ENCODE results near the gene BCL2L13.
A peak's percentile ranks its signal among the peaks of the same experiment; 100 is the strongest.
"Not testable (repeated sequence)": the region's sequence is repeated elsewhere in the genome, so short reads cannot be mapped to it uniquely, and the experiment has no call there.

BCL2L13 gene

DNA sequence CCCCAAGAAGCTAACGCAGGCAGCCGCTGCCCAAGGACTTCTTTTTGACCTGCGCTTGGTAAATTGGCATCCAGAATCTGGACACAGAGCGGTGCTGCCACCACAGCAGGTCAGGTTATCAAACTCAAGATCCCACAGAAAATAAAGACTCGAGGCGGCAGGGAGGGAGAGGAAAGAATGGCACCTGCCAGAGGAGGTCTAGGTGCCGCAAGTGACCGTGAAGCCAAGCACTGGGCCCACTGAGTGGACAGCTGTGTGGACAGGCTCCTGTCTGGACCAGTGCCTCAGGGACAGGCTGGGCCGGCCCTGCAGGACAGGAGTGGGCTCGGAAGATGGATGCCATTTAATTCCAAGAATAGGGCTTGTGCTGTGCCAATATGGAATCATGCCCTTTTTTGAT, 108.4 kb downstream of the BCL2L13 start:
- ATAC-seq = no peak
- no peak overlapping the region for H3K27ac Mint-ChIP-seq
- no peak overlapping the region for H3K4me3 Mint-ChIP-seq
- DNase-seq = no peak
- H3K9me3 Mint-ChIP-seq = no peaks in the 10 kb centered on the region
- no peaks in the 10 kb centered on the region for H3K27me3 Mint-ChIP-seq
- peaks cover 14% of the 10 kb centered on the region for H3K4me1 Mint-ChIP-seq

DNA sequence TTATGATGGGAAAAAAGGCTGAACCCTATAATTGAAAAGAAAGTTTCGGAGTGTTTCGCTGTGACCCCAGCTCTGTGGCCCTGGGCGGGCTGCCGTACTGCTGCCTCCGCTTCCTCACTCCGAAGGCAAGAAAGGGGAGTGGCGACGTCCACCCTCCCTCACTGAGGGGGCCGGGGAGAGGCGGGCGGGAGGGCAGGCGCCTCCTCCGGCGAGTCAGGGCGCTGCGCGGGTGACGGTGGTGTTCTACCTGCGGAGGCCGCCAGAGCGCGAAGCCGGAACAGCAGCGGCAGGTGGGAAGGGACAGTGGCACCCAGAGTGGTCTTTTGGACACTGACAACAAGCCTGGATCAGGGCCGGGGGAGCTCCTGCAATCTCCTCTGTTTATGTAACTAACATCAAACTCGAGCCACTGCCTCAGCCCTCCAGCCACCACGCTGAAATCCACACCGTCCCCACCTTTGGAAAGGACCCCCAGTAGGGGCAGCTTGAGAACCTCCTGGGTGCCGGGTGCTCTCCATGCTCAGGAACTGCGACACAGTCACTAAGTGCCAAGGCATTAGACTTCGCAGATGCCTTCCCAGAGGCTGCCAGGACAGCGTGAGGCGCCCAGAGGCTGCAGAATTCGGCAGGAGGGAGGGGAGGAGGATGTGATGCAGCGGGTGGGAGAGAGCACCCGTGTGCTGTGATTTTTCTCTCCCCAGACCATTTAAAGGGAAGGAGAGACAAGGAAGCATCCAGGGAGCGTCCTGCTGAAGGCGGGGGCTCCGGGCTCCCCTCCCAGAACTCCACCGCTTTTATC, 110.2 kb downstream of the BCL2L13 start:
- DNase-seq (no peak), ATAC-seq (peak; percentile 28)
- H3K27me3 Mint-ChIP-seq = no peaks in the 10 kb centered on the region
- H3K4me3 Mint-ChIP-seq = no peak overlapping the region
- no peaks in the 10 kb centered on the region for H3K9me3 Mint-ChIP-seq
- H3K4me1 Mint-ChIP-seq = peaks cover 5% of the 10 kb centered on the region
- H3K27ac Mint-ChIP-seq = peak overlapping the region in 1 of 2 donors; percentile 59

DNA sequence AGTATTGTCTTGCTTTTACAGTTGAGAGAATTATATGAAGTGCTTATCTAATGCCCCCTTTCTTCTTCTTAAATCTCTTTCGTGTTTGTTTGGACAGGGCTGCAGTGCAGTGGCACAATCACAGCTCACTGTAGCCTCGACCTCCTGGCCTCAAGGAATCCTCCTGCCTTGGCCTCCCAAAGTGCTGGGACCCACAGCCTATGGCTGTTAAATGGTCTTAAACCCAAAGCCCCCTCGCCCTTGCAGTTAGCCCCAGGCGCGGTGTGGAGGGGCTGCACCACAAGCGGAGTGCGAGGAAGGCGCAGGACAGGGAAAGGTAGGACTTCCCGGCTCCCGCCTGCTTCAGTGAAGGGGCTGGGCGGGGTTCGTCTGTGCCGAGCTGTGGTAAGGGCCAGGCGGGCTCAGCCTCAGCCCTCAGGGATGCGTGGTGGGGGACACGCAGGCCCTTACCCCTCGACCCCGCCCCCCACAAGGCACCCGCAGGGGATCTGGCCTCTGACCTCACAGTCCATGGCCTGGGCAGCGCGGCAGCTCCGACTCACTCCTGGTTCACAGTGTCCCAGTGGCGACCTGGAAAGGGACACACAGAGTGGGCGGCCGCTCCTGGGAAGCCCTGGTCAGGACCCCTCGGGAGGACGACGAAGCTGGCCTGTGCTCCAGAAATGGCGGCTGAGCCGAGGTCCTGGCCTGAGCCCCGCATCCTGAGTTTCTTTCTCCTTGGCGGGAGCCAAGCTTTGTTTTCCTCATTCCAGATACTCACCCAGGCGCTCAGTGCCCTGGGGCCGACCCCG, 111.2 kb downstream of the BCL2L13 start:
- peaks cover 9% of the 10 kb centered on the region for H3K4me1 Mint-ChIP-seq
- H3K27me3 Mint-ChIP-seq = no peaks in the 10 kb centered on the region
- no peak overlapping the region for H3K4me3 Mint-ChIP-seq
- DNase-seq (no peak), ATAC-seq (no peak)
- H3K27ac Mint-ChIP-seq = peak overlapping the region in 1 of 2 donors; percentile 54
- H3K9me3 Mint-ChIP-seq = no peaks in the 10 kb centered on the region

DNA sequence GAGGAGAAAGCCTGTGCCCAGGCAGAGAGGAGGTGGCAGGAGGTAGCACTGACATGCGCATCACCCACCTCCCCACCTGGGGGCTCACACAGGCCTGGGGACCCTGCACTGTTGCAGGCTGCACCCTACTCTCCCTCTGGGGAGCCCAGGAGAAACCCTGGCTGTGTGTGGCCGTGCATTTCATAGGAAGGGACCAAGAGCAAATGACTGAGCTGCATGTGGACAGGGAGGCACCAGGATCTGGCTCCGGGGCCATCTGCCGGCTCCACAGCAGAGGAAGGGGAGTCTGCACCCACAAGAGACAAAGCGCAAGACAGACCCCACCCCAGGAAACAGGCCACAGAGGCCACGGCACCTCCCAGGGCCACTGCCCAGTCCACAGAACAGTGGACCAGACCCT, 113.0 kb downstream of the BCL2L13 start:
- Mint-ChIP-seq H3K9me3 (no peaks in the 10 kb centered on the region), H3K4me3 (no peak overlapping the region), H3K27ac (no peak overlapping the region), H3K4me1 (peaks cover 8% of the 10 kb centered on the region), H3K27me3 (no peaks in the 10 kb centered on the region)
- DNase-seq (no peak), ATAC-seq (no peak)

DNA sequence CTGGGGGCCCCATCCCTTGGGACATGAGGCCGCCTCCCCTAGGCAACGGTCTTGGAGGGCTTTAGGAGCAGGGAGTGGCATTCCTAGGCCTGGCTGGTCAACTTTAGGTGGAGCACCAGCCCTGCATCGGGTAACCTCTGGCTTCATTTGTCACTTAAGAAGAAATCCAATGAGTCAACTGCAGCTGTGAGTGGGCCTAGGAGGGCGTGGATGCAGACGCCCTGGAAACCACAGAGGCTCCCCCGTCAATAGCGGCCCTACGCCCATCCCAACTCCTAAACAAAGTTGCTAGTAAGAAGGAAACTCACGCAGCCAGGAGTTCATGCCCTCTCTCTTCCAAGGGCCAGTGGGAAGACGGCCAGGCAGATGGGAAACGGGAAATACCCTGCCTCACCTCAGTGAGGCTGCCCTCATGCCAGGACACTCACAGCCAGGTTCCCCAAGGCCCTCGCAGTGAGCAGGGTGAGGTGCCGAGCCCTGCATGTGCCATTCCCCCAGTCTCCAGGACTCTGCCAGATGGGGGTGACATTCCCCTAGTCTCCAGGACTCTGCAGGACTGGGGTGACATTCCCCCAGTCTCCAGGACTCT, 114.9 kb downstream of the BCL2L13 start:
- Mint-ChIP-seq H3K4me3 (no peak overlapping the region), H3K27ac (no peak overlapping the region), H3K4me1 (peaks cover 11% of the 10 kb centered on the region), H3K27me3 (no peaks in the 10 kb centered on the region), H3K9me3 (no peaks in the 10 kb centered on the region)
- no peak for DNase-seq
- no peak for ATAC-seq

DNA sequence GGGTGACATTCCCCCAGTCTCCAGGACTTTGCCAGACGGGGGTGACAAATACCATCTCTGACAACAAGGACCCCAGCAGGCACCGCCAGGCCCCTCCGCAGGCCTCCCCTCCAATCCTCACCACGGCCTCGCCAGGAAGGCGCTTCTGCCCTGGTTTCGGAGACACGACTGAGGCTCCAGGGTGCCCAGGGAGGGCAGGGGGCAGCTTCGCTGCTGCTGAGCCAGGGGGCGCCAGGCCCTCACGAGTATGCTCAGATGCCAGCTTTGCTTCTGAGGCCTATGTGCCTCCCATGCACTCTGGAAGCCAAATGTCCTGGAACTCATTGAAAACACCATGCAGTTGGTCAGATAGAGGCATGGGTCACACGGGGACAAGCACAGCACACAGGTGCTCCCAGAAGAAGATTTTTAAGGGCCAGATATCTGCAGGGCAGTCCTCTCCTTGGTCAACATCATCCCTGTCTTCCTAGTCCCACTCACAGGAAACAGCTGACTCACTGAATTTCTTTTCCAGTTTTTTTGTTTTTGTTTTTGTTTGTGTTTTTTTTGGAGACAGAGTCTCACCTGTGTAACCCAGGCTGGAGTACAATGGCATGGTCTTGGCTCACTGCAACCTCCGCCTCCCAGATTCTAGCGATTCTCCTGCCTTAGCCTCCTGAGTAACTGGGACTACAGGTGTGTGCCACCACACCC, 115.8 kb downstream of the BCL2L13 start:
- Mint-ChIP-seq H3K4me3 (no peak overlapping the region), H3K4me1 (peaks cover 14% of the 10 kb centered on the region), H3K27me3 (no peaks in the 10 kb centered on the region), H3K27ac (peak overlapping the region in 1 of 2 donors; percentile 89), H3K9me3 (no peaks in the 10 kb centered on the region)
- ATAC-seq = peak; percentile 90
- DNase-seq = peak in 1 of 2 donors; percentile 63

DNA sequence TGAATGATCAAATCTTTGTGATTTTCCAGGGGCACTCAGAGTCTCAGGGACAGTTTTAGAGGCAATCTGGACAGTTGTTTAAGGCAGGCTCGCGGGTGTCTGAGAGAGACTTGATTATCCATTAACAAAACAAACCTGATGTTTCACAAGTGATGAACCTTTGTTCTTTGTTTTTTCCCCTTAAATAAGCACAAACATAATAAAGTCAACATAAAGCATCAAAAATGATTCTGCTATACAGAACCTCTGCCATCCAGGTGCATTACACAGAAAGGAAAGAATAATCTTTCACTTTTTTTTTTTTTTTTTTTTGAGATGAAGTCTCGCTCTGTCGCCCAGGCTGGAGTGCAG, 122.6 kb downstream of the BCL2L13 start:
- DNase-seq (no peak), ATAC-seq (no peak)
- no peaks in the 10 kb centered on the region for H3K9me3 Mint-ChIP-seq
- no peaks in the 10 kb centered on the region for H3K27me3 Mint-ChIP-seq
- H3K27ac Mint-ChIP-seq = no peak overlapping the region
- no peak overlapping the region for H3K4me3 Mint-ChIP-seq
- H3K4me1 Mint-ChIP-seq = peaks cover 30% of the 10 kb centered on the region

DNA sequence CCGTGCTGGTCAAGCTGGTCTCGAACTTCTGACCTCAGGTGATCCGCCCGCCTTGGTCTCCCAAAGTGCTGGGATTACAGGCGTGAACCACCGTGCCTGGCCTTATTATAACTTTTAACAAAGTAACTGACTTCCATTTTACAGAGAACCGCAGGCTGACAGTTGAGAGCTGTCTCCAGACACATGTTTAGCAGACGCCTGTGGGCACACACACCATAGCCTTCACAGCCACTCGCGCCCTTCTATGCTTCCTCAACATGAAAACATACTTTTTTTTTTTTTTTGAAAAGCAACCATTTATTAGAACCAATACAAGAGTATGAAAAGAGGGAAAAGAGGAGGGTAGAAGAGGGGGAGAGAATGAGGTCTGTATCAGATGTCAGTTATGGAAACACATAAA, 124.9 kb downstream of the BCL2L13 start:
- ATAC-seq, H3K27me3 Mint-ChIP-seq, H3K9me3 Mint-ChIP-seq, H3K4me3 Mint-ChIP-seq, H3K27ac Mint-ChIP-seq, DNase-seq: not testable (repeated sequence)
- H3K4me1 Mint-ChIP-seq = peaks cover 42% of the 10 kb centered on the region

DNA sequence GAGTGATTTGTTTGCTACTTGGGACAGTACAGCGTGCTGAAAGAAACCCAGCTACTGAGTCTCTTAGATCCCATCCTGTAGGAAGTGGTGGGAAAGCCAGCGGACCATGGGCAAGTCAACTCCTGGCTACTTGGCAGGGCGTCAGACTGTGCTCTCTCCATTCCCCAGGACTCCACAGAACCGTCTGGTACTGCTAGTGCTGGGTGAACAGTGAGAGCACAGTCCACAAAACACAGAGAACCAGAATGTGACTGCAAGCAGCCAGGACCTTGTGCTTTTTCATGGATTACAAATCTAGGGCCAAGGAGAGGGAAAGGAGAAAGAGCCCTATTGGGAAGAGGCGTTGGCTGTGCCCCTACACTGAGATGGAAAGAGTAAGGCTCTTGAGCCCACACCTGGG, 125.5 kb downstream of the BCL2L13 start:
- no peak for ATAC-seq
- Mint-ChIP-seq H3K4me1 (peaks cover 43% of the 10 kb centered on the region), H3K9me3 (no peaks in the 10 kb centered on the region), H3K27ac (no peak overlapping the region), H3K27me3 (no peaks in the 10 kb centered on the region), H3K4me3 (no peak overlapping the region)
- DNase-seq = no peak

DNA sequence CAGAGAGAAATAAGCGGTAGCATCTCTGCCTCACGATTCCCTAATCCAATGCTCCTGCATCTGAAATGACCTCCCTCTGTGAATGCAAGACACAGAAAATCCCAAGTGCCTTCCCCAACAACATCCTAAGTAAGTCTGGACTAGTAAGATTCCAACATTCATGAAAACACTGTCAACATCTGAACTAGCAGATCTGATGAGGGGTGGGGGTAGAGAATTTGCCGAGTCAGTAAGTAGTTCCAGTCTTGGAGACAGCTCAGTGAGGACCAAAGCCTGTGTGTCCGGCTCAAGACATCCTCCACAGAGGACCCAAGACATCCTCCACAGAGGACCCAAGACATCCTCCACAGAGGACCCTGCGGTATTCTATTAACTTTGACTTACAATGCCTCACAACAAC, 126.3 kb downstream of the BCL2L13 start:
- not testable (repeated sequence) for DNase-seq, H3K9me3 Mint-ChIP-seq, H3K27me3 Mint-ChIP-seq, ATAC-seq, H3K4me3 Mint-ChIP-seq, H3K27ac Mint-ChIP-seq
- peaks cover 51% of the 10 kb centered on the region for H3K4me1 Mint-ChIP-seq

DNA sequence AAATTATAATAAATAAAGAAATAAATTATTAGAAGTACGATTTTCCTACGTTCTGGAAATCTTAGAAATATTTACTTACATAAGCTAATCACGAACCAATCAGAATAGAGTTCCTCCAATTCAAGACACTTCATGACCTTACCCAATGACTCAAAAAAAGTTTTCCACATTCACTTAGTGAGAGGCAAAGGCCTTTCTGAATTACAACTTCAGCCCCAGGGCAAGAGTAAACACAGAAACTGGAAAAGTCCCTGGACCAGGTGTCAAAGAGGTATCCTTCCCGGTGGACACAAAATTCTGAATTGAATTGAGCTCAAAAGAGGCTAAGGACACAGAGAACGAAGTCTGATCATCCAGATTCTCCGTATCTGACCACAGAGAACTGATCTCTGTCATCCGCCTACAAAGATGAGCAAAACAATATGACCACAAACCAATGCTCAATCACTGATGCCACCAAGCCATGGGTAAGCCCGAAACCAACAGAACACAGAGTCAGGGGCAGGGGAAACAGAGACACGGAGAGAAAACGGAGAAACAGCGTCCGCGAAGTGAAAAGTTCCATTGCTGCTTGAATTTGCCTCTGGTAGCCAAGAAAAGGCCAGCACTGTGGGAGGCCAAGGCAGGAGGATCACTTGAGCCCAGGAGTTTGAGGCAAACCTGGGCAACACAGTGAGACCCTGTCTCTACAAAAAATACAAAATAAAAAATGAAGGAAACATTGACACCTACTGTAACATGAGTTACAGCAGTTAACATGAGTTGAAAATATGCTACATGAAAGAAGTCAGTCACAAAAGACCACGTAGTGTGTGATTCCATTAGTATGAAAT, 128.9 kb downstream of the BCL2L13 start:
- peak; percentile 66 to 83 for DNase-seq
- Mint-ChIP-seq H3K27ac (peak overlapping the region; percentile 89), H3K4me1 (peaks cover 66% of the 10 kb centered on the region), H3K27me3 (no peaks in the 10 kb centered on the region), H3K9me3 (no peaks in the 10 kb centered on the region), H3K4me3 (peak overlapping the region; percentile 72 to 78)
- ATAC-seq = peak; percentile 98

DNA sequence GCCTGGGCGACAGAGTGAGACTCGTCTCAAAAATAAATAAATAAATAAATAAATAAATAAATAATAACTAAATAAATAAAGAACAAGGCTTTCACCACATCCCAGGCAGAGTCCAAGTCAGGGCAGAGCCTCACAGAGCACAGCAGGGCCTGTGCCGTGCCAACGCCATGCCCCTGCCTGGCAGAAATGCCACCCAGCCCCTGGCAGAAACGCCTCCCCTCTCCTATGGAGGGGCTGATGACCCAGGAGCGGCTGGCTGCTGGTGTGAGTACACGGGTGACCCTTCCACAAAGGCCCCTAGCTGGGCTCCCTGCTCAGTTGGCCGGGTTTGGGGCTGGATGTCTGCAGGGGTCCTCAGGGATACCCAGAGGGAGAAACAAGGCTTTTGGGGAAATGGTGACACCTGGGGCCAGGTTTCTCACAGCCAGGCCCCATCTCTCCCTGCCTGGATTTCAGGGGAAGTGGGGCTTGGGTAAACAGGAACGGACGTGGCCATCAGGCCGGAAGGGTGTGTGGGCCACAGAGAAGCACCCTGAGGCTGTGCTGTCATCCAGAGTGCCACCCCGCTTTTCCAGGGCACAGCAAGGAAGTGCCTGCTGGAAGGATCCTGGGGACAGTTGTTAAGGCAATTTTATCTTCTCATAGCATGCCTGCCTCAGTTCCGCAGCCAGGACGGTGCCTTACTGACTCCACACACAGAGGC, 130.6 kb downstream of the BCL2L13 start:
- no peak for ATAC-seq
- H3K27me3 Mint-ChIP-seq = no peaks in the 10 kb centered on the region
- H3K9me3 Mint-ChIP-seq = no peaks in the 10 kb centered on the region
- H3K4me3 Mint-ChIP-seq = no peak overlapping the region
- DNase-seq = no peak
- peaks cover 76% of the 10 kb centered on the region for H3K4me1 Mint-ChIP-seq
- no peak overlapping the region for H3K27ac Mint-ChIP-seq

DNA sequence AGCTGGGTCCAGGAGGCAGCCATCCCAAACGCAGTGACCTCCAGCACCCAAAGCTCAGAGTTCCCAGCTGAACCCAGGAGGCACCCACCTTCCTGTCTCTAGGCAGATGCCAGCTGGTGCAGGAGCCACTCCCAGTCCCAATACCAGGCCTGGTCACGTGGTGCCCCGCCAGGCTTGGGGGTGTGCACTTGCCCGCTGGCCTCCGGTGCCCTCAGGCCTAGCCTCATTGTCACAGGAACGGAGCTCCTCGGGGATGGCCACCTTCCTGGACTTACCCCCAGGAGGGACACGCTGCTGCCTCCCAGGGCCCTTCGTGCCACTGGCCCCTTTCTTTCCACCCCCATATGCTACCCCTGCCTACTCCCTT, 131.1 kb downstream of the BCL2L13 start:
- no peak overlapping the region for H3K4me3 Mint-ChIP-seq
- no peaks in the 10 kb centered on the region for H3K9me3 Mint-ChIP-seq
- H3K27ac Mint-ChIP-seq = no peak overlapping the region
- ATAC-seq = no peak
- H3K4me1 Mint-ChIP-seq = peaks cover 72% of the 10 kb centered on the region
- H3K27me3 Mint-ChIP-seq = no peaks in the 10 kb centered on the region
- DNase-seq = no peak

DNA sequence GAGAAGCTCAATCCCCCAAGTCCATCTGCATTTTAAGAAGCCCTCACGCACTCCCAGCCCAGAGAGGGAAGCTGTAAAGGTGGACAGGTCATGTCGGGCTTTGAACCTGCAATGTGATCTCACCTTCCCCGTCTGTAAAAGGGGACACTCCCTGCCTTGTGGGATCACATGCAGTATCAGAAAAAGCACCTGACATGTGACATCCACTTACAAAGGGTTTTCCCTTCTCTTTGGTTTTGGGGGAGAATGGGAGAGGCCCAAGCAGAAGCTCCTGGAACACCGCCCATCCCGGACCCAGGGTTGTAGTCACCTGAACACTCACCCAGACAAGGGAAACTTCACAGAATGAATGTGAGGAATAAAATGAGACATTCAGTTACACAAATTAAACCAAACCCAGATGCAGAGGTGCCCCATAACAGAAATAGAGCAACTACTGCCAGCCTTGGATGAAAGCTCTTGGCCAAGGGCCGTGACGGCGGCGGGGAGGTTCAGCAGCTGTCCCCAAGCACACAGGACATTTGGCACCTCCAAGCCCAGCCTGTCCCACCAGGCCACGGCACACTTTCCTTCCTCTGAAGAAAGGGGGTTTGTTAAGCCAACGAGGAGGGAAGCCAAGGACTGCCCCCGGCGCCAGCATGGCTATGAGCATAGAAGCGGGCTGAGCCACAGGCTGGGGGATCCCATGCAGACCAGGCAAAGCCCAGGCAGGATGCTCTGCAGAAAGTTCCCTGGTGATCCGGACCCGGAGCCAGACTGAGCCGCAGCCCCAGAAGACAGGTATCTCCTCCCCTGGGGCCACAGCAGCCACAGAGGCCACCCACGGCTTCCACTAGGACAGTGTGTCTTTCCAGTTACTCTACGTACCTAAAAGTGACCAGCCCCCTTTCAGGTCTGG, 131.9 kb downstream of the BCL2L13 start:
- no peak overlapping the region for H3K27ac Mint-ChIP-seq
- no peak for ATAC-seq

More for the DNA sequence above, 131.9 kb downstream of the BCL2L13 start:
- Mint-ChIP-seq H3K9me3 (no peaks in the 10 kb centered on the region), H3K4me1 (peaks cover 75% of the 10 kb centered on the region), H3K4me3 (no peak overlapping the region), H3K27me3 (no peaks in the 10 kb centered on the region)
- DNase-seq = no peak
